Activated CD4-positive, CD25-positive, alpha-beta regulatory T cell treated with anti-CD3 and anti-CD28 coated beads, Interleukin-2, amount 50 U/mL, for 16 hours (primary cell): ENCODE data around the gene KCNB1.
"Not testable (repeated sequence)": the region's sequence is repeated elsewhere in the genome, so short reads cannot be mapped to it uniquely, and the experiment has no call there.

Source experiments
- DNase-seq: peaks from one replicate; pipeline ENCODE4 v3.0.0-alpha.2; 2020; ENCODE audit warnings: low read depth, low spot score

Gene KCNB1

GRCh38 chr20:49409975-49410621, 72.4 kb downstream of the KCNB1 start:
- not testable (repeated sequence) for DNase-seq

- DNase-seq, result no peak
These were observed 73.0 kb downstream of the KCNB1 start for GRCh38 chr20:49409302-49409974.

GRCh38 chr20:49408509-49409104, 73.9 kb downstream of the KCNB1 start:
- DNase-seq, result no peak

- DNase-seq, result no peak
These were observed 75.8 kb downstream of the KCNB1 start for GRCh38 chr20:49406666-49407065.

- DNase-seq, result no peak
These were observed 76.8 kb downstream of the KCNB1 start for GRCh38 chr20:49405696-49406095.

GRCh38 chr20:49405062-49405683, 77.3 kb downstream of the KCNB1 start:
- no peak for DNase-seq

GRCh38 chr20:49404461-49404860, 78.0 kb downstream of the KCNB1 start:
- DNase-seq, result no peak

GRCh38 chr20:49403911-49404310, 78.6 kb downstream of the KCNB1 start:
- DNase-seq, result no peak

- no peak for DNase-seq
These were observed 79.5 kb downstream of the KCNB1 start for GRCh38 chr20:49403012-49403411.

- DNase-seq, result no peak
These were observed 81.6 kb downstream of the KCNB1 start for GRCh38 chr20:49400904-49401303.

GRCh38 chr20:49400410-49400809, 82.1 kb downstream of the KCNB1 start:
- DNase-seq, result no peak

GRCh38 chr20:49399329-49399728, 83.1 kb downstream of the KCNB1 start:
- no peak for DNase-seq

GRCh38 chr20:49398401-49399144, 83.9 kb downstream of the KCNB1 start:
- no peak for DNase-seq

GRCh38 chr20:49397525-49397924, 84.9 kb downstream of the KCNB1 start:
- DNase-seq, result no peak

GRCh38 chr20:49396230-49396629, 86.2 kb downstream of the KCNB1 start:
- DNase-seq, result no peak

GRCh38 chr20:49395659-49396058, 86.8 kb downstream of the KCNB1 start:
- DNase-seq, result no peak

GRCh38 chr20:49395183-49395582, 87.3 kb downstream of the KCNB1 start:
- no peak for DNase-seq

GRCh38 chr20:49394757-49395156, 87.7 kb downstream of the KCNB1 start:
- DNase-seq, result no peak

- DNase-seq, result no peak
These were observed 88.2 kb downstream of the KCNB1 start for GRCh38 chr20:49394264-49394663.

- DNase-seq, result no peak
These were observed 88.7 kb downstream of the KCNB1 start for GRCh38 chr20:49393803-49394202.

- no peak for DNase-seq
These were observed 89.7 kb downstream of the KCNB1 start for GRCh38 chr20:49392745-49393144.
